ENCODE results near the gene SNRNP70.

The SNRNP70 gene

GRCh38 chr19:49061000-49061399 is 24.3 kb upstream of the SNRNP70 start:
- H3K4me3 Mint-ChIP-seq: no peak overlapping the region
- no peak for TF ChIP-seq CTCF (IDR thresholded peaks at IDR 0.05)
- no peaks in the 10 kb centered on the region for H3K36me3 Mint-ChIP-seq (ENCODE audit: low read depth)
- no peak for DNase-seq
- H3K9me3 Mint-ChIP-seq: no peaks in the 10 kb centered on the region
- H3K4me1 Mint-ChIP-seq: peaks cover 62% of the 10 kb centered on the region
- H3K27me3 Mint-ChIP-seq (ENCODE audit: low read depth, poor library complexity): peaks cover 42% of the 10 kb centered on the region
- H3K27ac Mint-ChIP-seq: no peak overlapping the region

- no peak for TF ChIP-seq CTCF (IDR thresholded peaks at IDR 0.05)
- no peak overlapping the region for H3K27ac Mint-ChIP-seq
- DNase-seq: no peak
- no peaks in the 10 kb centered on the region for H3K9me3 Mint-ChIP-seq
- H3K27me3 Mint-ChIP-seq (ENCODE audit: low read depth, poor library complexity): peaks cover 42% of the 10 kb centered on the region
- H3K36me3 Mint-ChIP-seq (ENCODE audit: low read depth): no peaks in the 10 kb centered on the region
- H3K4me1 Mint-ChIP-seq: peaks cover 66% of the 10 kb centered on the region
- H3K4me3 Mint-ChIP-seq: no peak overlapping the region
These were observed 23.8 kb upstream of the SNRNP70 start for GRCh38 chr19:49061445-49061844.

GRCh38 chr19:49064029-49064629 is 21.1 kb upstream of the SNRNP70 start:
- TF ChIP-seq CTCF (IDR thresholded peaks at IDR 0.05): no peak
- Mint-ChIP-seq H3K9me3 (peaks cover 7% of the 10 kb centered on the region), H3K27me3 (ENCODE audit: low read depth, poor library complexity) (peaks cover 32% of the 10 kb centered on the region), H3K36me3 (ENCODE audit: low read depth) (peaks cover 2% of the 10 kb centered on the region), H3K27ac (no peak overlapping the region), H3K4me1 (peaks cover 66% of the 10 kb centered on the region), H3K4me3 (peak overlapping the region; percentile 67)
- no peak for DNase-seq

GRCh38 chr19:49064768-49065611 is 20.3 kb upstream of the SNRNP70 start, which contains the start of gene NTF4:
NTF4 (minus strand) TSS chr19:49064818; CDS start chr19:49061997, 2,821 bp downstream.
- peak within 1 kb of the TSS; percentile 72 for H3K4me3 Mint-ChIP-seq
- peaks cover 14% of the 10 kb centered on the region for H3K9me3 Mint-ChIP-seq
- peak within 1 kb of the TSS; percentile 5 for H3K27ac Mint-ChIP-seq
- peaks cover 36% of the 10 kb centered on the region for H3K27me3 Mint-ChIP-seq (ENCODE audit: low read depth, poor library complexity)
- peaks cover 9% of the 10 kb centered on the region for H3K36me3 Mint-ChIP-seq (ENCODE audit: low read depth)
- TF ChIP-seq CTCF (IDR thresholded peaks at IDR 0.05): no peak
- DNase-seq: peak; percentile 87
- peaks cover 68% of the 10 kb centered on the region for H3K4me1 Mint-ChIP-seq

GRCh38 chr19:49065905-49066512 is 19.2 kb upstream of the SNRNP70 start:
- no peak for DNase-seq
- Mint-ChIP-seq H3K4me3 (peak overlapping the region; percentile 72), H3K4me1 (peaks cover 68% of the 10 kb centered on the region), H3K27me3 (ENCODE audit: low read depth, poor library complexity) (peaks cover 39% of the 10 kb centered on the region), H3K27ac (peak overlapping the region; percentile 36), H3K36me3 (ENCODE audit: low read depth) (peaks cover 16% of the 10 kb centered on the region), H3K9me3 (peaks cover 24% of the 10 kb centered on the region)
- TF ChIP-seq CTCF (IDR thresholded peaks at IDR 0.05): no peak
